ENCODE data around the gene GTPBP2. TPM values are rescaled to one million over a fixed set of nuclear protein-coding genes. Genes with fewer than 3 reads are reported as not detected.

GTPBP2 gene
- total and polyA plus RNA-seq, 2 of the 13 experiments (the other 11 are each of a cell fraction or from before 2014, with no cell fraction given), result 26.9 to 88.2 TPM

DNA sequence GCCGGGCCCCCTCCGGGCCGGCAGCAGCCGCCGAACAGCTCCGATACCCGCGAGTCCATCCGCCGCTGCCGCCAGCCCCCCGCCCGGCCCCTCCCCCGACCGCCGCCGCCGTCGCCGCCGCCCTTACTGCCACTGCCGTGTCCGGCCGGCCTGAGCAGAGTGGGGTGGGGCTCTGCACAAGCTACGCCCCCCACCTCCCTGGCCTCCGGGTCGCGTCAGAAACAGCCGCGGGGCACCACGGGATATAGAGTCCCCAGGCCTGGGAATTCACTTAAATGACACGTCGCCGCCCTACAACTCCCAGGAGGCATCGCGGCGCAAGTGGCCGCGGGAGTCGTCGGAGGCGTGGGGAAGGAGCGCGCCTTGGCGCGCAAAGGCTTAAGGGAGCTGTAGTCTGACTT is at the start of gene GTPBP2 (continued):
- TF ChIP-seq PAXIP1 (CRISPR knock-in tag; conservative IDR thresholded peaks at IDR 0.05), result no peak; the same call in 1 of the 2 replicates
- TF ChIP-seq ZNF720 (CRISPR knock-in tag; IDR thresholded peaks at IDR 0.05), result no peak
- TF ChIP-seq SUZ12 (IDR thresholded peaks at IDR 0.05; ENCODE audit: low read depth, low read length), result peak; percentile 94
- TF ChIP-seq ZNF710 (CRISPR knock-in tag; IDR thresholded peaks at IDR 0.05; ENCODE audit: borderline replicate concordance), result no peak
- TF ChIP-seq, protein P1, sequence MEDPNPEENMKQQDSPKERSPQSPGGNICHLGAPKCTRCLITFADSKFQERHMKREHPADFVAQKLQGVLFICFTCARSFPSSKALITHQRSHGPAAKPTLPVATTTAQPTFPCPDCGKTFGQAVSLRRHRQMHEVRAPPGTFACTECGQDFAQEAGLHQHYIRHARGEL (CRISPR knock-in tag; IDR thresholded peaks at IDR 0.05), result no peak
- no peak for TF ChIP-seq MED1 (CRISPR knock-in tag; IDR thresholded peaks at IDR 0.05)
- no peak for TF ChIP-seq REPIN1 (CRISPR knock-in tag; IDR thresholded peaks at IDR 0.05; ENCODE audit: borderline replicate concordance, low read depth)
- 0 out of 2 replicates have a peak, but pooled peaks have one; percentile 22 for TF ChIP-seq TSC22D2 (CRISPR knock-in tag; IDR thresholded peaks at IDR 0.05; ENCODE audit: borderline replicate concordance)
- TF ChIP-seq ZNF614 (CRISPR knock-in tag; IDR thresholded peaks at IDR 0.05; ENCODE audit: borderline replicate concordance), result no peak
- no peak for TF ChIP-seq TIGD3 (CRISPR knock-in tag; IDR thresholded peaks at IDR 0.05; ENCODE audit: borderline replicate concordance)
- TF ChIP-seq NR3C1 (CRISPR knock-in tag; IDR thresholded peaks at IDR 0.05), result no peak
- TF ChIP-seq, protein P2, sequence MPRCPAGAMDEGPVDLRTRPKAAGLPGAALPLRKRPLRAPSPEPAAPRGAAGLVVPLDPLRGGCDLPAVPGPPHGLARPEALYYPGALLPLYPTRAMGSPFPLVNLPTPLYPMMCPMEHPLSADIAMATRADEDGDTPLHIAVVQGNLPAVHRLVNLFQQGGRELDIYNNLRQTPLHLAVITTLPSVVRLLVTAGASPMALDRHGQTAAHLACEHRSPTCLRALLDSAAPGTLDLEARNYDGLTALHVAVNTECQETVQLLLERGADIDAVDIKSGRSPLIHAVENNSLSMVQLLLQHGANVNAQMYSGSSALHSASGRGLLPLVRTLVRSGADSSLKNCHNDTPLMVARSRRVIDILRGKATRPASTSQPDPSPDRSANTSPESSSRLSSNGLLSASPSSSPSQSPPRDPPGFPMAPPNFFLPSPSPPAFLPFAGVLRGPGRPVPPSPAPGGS (CRISPR knock-in tag; IDR thresholded peaks at IDR 0.05), result no peak
- no peak for TF ChIP-seq THAP8 (CRISPR knock-in tag; IDR thresholded peaks at IDR 0.05; ENCODE audit: borderline replicate concordance)
- TF ChIP-seq BRD4 (CRISPR knock-in tag; IDR thresholded peaks at IDR 0.05), result no peak
- TF ChIP-seq EP300 (IDR thresholded peaks at IDR 0.05; ENCODE audit: low read depth in 2 of 2, low read length in 2 of 2), result no peak; a peak in 1 of 4 replicates
- no peak for TF ChIP-seq EP300 (CRISPR knock-in tag; IDR thresholded peaks at IDR 0.05; ENCODE audit: borderline replicate concordance)
- no peak for TF ChIP-seq GFI1 (CRISPR knock-in tag; IDR thresholded peaks at IDR 0.05; ENCODE audit: borderline replicate concordance)
- TF ChIP-seq ATF6 (CRISPR knock-in tag; conservative IDR thresholded peaks at IDR 0.05), result no peak
